Gastroesophageal sphincter (tissue), 4 donors: ENCODE data around the gene NRARP. TPM values are rescaled to one million over a fixed set of nuclear protein-coding genes. Genes with fewer than 3 reads are reported as not detected.

Experiments used
- ATAC-seq: fragments of 150-250 bp; one replicate; pipeline ENCODE4 v1.9.1; 2016; ENCODE audit warnings: mild to moderate bottlenecking, moderate library complexity
- H3K27ac ChIP-seq, 4 donors: fragments of 200-600 bp; sonication (generic) in 3 of 4; 1 replicate in 3 of 4; 2 replicates in 1 of 4; pipeline ENCODE4 v1.5.1; 2016 to 2019
- H3K27me3 ChIP-seq: fragments of 200-600 bp; sonication (generic); one replicate; pipeline ENCODE4 v1.5.1; 2019
- H3K36me3 ChIP-seq, 2 donors: fragments of 200-600 bp; sonication (generic); one replicate each; pipeline ENCODE4 v1.5.1; 2019; ENCODE audit warnings: control low read depth in 1 of 2
- H3K4me1 ChIP-seq, 3 donors: fragments of 200-600 bp; sonication (generic); 1 replicate in 2 of 3; 2 replicates in 1 of 3; pipeline ENCODE4 v1.5.1; 2016 to 2019; ENCODE audit warnings: control low read depth in 2 of 3
- H3K4me3 ChIP-seq, 2 donors: fragments of 200-600 bp; sonication (generic); one replicate each; pipeline ENCODE4 v1.5.1; 2019; ENCODE audit warnings: mild to moderate bottlenecking in 1 of 2, moderate library complexity in 1 of 2
- H3K9me3 ChIP-seq, 3 donors: fragments of 200-600 bp; sonication (generic); one replicate each; pipeline ENCODE4 v1.5.1; 2017 to 2019; ENCODE audit warnings: control low read depth in 2 of 3
- CTCF ChIP-seq, 4 experiments: fragments of 200-600 bp in 2 of 4; fragments of 450-650 bp in 2 of 4; sonication (generic) in 1 of 4; IDR thresholded peaks; one replicate each; pipeline ENCODE4 v1.5.1; 2017 to 2019; ENCODE audit warnings: antibody characterized with exemption in 4 of 4, mild to moderate bottlenecking in 2 of 4, moderate library complexity in 2 of 4
- EP300 ChIP-seq: sonication (generic); formaldehyde crosslinking; IDR thresholded peaks from one replicate; pipeline ENCODE4 v1.6.1; 2017; ENCODE audit warnings: antibody characterized with exemption, mild to moderate bottlenecking
- POLR2A ChIP-seq, 2 donors: fragments of 450-650 bp; IDR thresholded peaks; one replicate each; pipeline ENCODE4 v1.6.1; 2017; ENCODE audit warnings: antibody characterized with exemption in 2 of 2, mild to moderate bottlenecking in 2 of 2, moderate library complexity in 1 of 2
- POLR2AphosphoS5 ChIP-seq: sonication (generic); formaldehyde crosslinking; IDR thresholded peaks from one replicate; pipeline ENCODE4 v1.6.1; 2017; ENCODE audit warnings: antibody characterized with exemption
- WGBS, 2 donors: methylation state at CpG; one replicate each; pipeline ENCODE4 v1.1.5; 2018; ENCODE audit warnings: low coverage in 1 of 2; 5-methylcytosine and 5-hydroxymethylcytosine counted together
- total RNA-seq, 4 donors: library from RNA; depleted of rRNA; stranded (reverse); fragments of >200 nt; gene quantifications; one replicate each; pipeline ENCODE4 v1.1.0, GENCODE V29; 2016

NRARP gene
- total RNA-seq, 4 donors from 2014 or later, result 3.8 to 11.3 (median 4.3) TPM

GRCh38 chr9:137252555-137253506 is 49.2 kb downstream of the NRARP start:
- no peak overlapping the region for H3K4me3 ChIP-seq
- no peak for TF ChIP-seq CTCF (IDR thresholded peaks at IDR 0.05)
- no peak for TF ChIP-seq EP300
- TF ChIP-seq POLR2A (IDR thresholded peaks at IDR 0.05), result no peak
- no peak for TF ChIP-seq POLR2AphosphoS5

GRCh38 chr9:137251490-137252268 is 50.4 kb downstream of the NRARP start:
- TF ChIP-seq CTCF (IDR thresholded peaks at IDR 0.05) (no peak), POLR2AphosphoS5 (no peak), EP300 (no peak), POLR2A (IDR thresholded peaks at IDR 0.05) (no peak)
- peaks cover 0 to 7% of the 10 kb centered on the region in 2 donors for H3K36me3 ChIP-seq
- no peaks in the 10 kb centered on the region for H3K9me3 ChIP-seq
- H3K27ac ChIP-seq, result no peak overlapping the region
- no peak overlapping the region for H3K4me3 ChIP-seq
- H3K4me1 ChIP-seq, result peaks cover 0 to 25% (median 16%) of the 10 kb centered on the region in 3 donors
- ATAC-seq, result no peak
- 72 to 77% methylated on average over 7 of the region's 22 CpGs for WGBS, 2 donors
- H3K27me3 ChIP-seq, result peaks cover 9% of the 10 kb centered on the region

More at GRCh38 chr9:137252555-137253506, 49.2 kb downstream of the NRARP start:
- H3K4me1 ChIP-seq, result peaks cover 0 to 31% (median 19%) of the 10 kb centered on the region in 3 donors
- no peak for ATAC-seq
- H3K27ac ChIP-seq, result no peak overlapping the region
- peaks cover 0 to 17% of the 10 kb centered on the region in 2 donors for H3K36me3 ChIP-seq
- no peaks in the 10 kb centered on the region for H3K9me3 ChIP-seq
- WGBS, 2 donors, result 88% methylated on average over 4 of the region's 35 CpGs; no CpG with 5 or more reads in 1 of the 2 donors
- peaks cover 9% of the 10 kb centered on the region for H3K27me3 ChIP-seq

- no CpG with 5 or more reads among the region's 4 CpGs for WGBS, 2 donors
- Histone ChIP-seq H3K27me3 (peaks cover 9% of the 10 kb centered on the region), H3K36me3 (peaks cover 0 to 1% of the 10 kb centered on the region in 2 donors), H3K27ac (no peak within 1 kb of the TSS), H3K4me3 (no peak within 1 kb of the TSS), H3K4me1 (peaks cover 0 to 20% (median 11%) of the 10 kb centered on the region in 3 donors), H3K9me3 (no peaks in the 10 kb centered on the region)
- no peak for TF ChIP-seq CTCF (IDR thresholded peaks at IDR 0.05)
- no peak for TF ChIP-seq POLR2AphosphoS5
- TF ChIP-seq EP300, result no peak
- TF ChIP-seq POLR2A (IDR thresholded peaks at IDR 0.05), result no peak
- no peak for ATAC-seq
These were observed 50.9 kb downstream of the NRARP start, which contains the start of gene STPG3 for GRCh38 chr9:137251194-137251461. Gene STPG3, plus strand, starts transcription at chr9:137251286. Its CDS starts 1 bp downstream, at chr9:137251287.

GRCh38 chr9:137250329-137251193 is 51.5 kb downstream of the NRARP start:
- WGBS, 2 donors, result 30% methylated on average over 2 of the region's 18 CpGs; no CpG with 5 or more reads in 1 of the 2 donors
- H3K4me1 ChIP-seq, result peaks cover 0 to 14% (median 7%) of the 10 kb centered on the region in 3 donors
- TF ChIP-seq POLR2AphosphoS5 (no peak), POLR2A (IDR thresholded peaks at IDR 0.05) (no peak)
- H3K9me3 ChIP-seq, result no peaks in the 10 kb centered on the region
- H3K27ac ChIP-seq, result no peak overlapping the region
- no peak for ATAC-seq
- H3K4me3 ChIP-seq, result no peak overlapping the region
- no peaks in the 10 kb centered on the region for H3K36me3 ChIP-seq
- peaks cover 9% of the 10 kb centered on the region for H3K27me3 ChIP-seq

Other genes with a start within 250 kb of the NRARP start
- gene ENTPD2, start 248.2 kb downstream of the NRARP start, total RNA-seq, result 1 to 10 TPM in 1 of 4 donors, under 1 TPM in 1, not detected in 2; 0.58 to 1.6 TPM
- gene SAPCD2, start 231.7 kb downstream of the NRARP start, total RNA-seq, result 1 to 10 TPM in 1 of 4 donors, under 1 TPM in 3; 0.13 to 1.3 (median 0.19) TPM
- 1 to 10 TPM; 4.2 to 7.3 (median 6.0) TPM for gene UAP1L1, start 224.8 kb downstream of the NRARP start, total RNA-seq
- 10 to 100 TPM; 26.1 to 30.2 (median 29.3) TPM for gene MAN1B1, start 215.3 kb downstream of the NRARP start, total RNA-seq
- gene DPP7, start 187.5 kb downstream of the NRARP start, total RNA-seq, result 100 to 1,000 TPM in 3 of 4 donors, 10 to 100 TPM in 1; 74.5 to 124 (median 111) TPM
- under 1 TPM in 2 of 4 donors, not detected in 2; 0.08 to 0.13 TPM for gene GRIN1, start 163.1 kb downstream of the NRARP start, total RNA-seq
- 1 to 10 TPM in 1 of 4 donors, not detected in 3; 7.7 TPM for gene LRRC26, start 132.2 kb downstream of the NRARP start, total RNA-seq
- gene TMEM210, start 130.2 kb downstream of the NRARP start, total RNA-seq, result not detected
- gene ANAPC2, start 113.7 kb downstream of the NRARP start, total RNA-seq, result 10 to 100 TPM; 11.9 to 32.1 (median 23.7) TPM
- gene SSNA1, start 113.6 kb downstream of the NRARP start, total RNA-seq, result 10 to 100 TPM; 56.8 to 99.0 (median 73.8) TPM
- 10 to 100 TPM in 1 of 4 donors, 1 to 10 TPM in 3; 3.6 to 11.6 (median 6.1) TPM for gene TPRN, start 101.5 kb downstream of the NRARP start, total RNA-seq
- 10 to 100 TPM; 21.9 to 36.1 (median 29.1) TPM for gene TMEM203, start 96.6 kb downstream of the NRARP start, total RNA-seq
- gene NDOR1, start 96.6 kb downstream of the NRARP start, total RNA-seq, result 1 to 10 TPM; 4.6 to 9.8 (median 7.6) TPM
- gene RNF208, start 80.0 kb downstream of the NRARP start, total RNA-seq, result 1 to 10 TPM in 3 of 4 donors, not detected in 1; 1.6 to 5.3 (median 3.1) TPM
- 1 to 10 TPM in 2 of 4 donors, not detected in 2; 1.1 to 5.8 TPM for gene CYSRT1, start 77.1 kb downstream of the NRARP start, total RNA-seq
- gene RNF224, start 74.8 kb downstream of the NRARP start, total RNA-seq, result under 1 TPM in 1 of 4 donors, not detected in 3; 0.57 TPM
- gene SLC34A3, start 71.4 kb downstream of the NRARP start, total RNA-seq, result not detected
- 100 to 1,000 TPM; 220 to 488 (median 265) TPM for gene TUBB4B, start 61.0 kb downstream of the NRARP start, total RNA-seq
- not detected for gene STPG3, start 51.0 kb downstream of the NRARP start, total RNA-seq
- 10 to 100 TPM; 36.9 to 58.8 (median 45.2) TPM for gene NELFB, start 46.9 kb downstream of the NRARP start, total RNA-seq
- gene TOR4A, start 24.5 kb downstream of the NRARP start, total RNA-seq, result 1 to 10 TPM; 4.7 to 7.4 (median 6.9) TPM
- 10 to 100 TPM in 2 of 4 donors, 1 to 10 TPM in 2; 3.7 to 29.7 (median 10.9) TPM for gene EXD3, start 120.9 kb upstream of the NRARP start, total RNA-seq
- 1 to 10 TPM; 1.1 to 4.2 (median 3.0) TPM for gene NOXA1, start 121.1 kb upstream of the NRARP start, total RNA-seq
- under 1 TPM in 1 of 4 donors, not detected in 3; 0.57 TPM for gene ENTPD8, start 139.1 kb upstream of the NRARP start, total RNA-seq
- gene NSMF, start 157.1 kb upstream of the NRARP start, total RNA-seq, result 10 to 100 TPM; 38.1 to 63.5 (median 49.1) TPM
- 10 to 100 TPM in 1 of 4 donors, 1 to 10 TPM in 3; 2.0 to 11.2 (median 6.6) TPM for gene PNPLA7, start 248.1 kb upstream of the NRARP start, total RNA-seq
- 10 to 100 TPM; 46.5 to 65.1 (median 55.8) TPM for gene MRPL41, start 249.6 kb upstream of the NRARP start, total RNA-seq